22Rv1 (cell line): ENCODE results near the gene STXBP5L.

Experiments used
- H3K27ac ChIP-seq: fragments of 450-650 bp; 2 replicates; pipeline ENCODE4 v1.5.1; 2017
- CTCF ChIP-seq: fragments of 450-650 bp; IDR thresholded peaks from 2 replicates; pipeline ENCODE4 v1.5.1; 2017; ENCODE audit warnings: mild to moderate bottlenecking
- ZFX ChIP-seq: fragments of 450-650 bp; IDR thresholded peaks from 2 replicates; pipeline ENCODE4 v1.6.1; 2017; ENCODE audit warnings: antibody characterized with exemption, borderline replicate concordance

Gene STXBP5L

GRCh38 chr3:121405631-121406030 is 497.6 kb downstream of the STXBP5L start:
- TF ChIP-seq ZFX (no peak), CTCF (no peak)
- H3K27ac ChIP-seq = no peak overlapping the region

GRCh38 chr3:121411523-121411922 is 503.5 kb downstream of the STXBP5L start:
- TF ChIP-seq ZFX (no peak), CTCF (no peak)
- no peak overlapping the region for H3K27ac ChIP-seq

GRCh38 chr3:121414924-121415323 is 506.9 kb downstream of the STXBP5L start:
- H3K27ac ChIP-seq = no peak overlapping the region
- TF ChIP-seq ZFX (no peak), CTCF (no peak)

- TF ChIP-seq ZFX (no peak), CTCF (no peak)
These were observed 510.2 kb downstream of the STXBP5L start for GRCh38 chr3:121418182-121418581.

GRCh38 chr3:121424549-121424948 is 516.5 kb downstream of the STXBP5L start:
- TF ChIP-seq ZFX = no peak
- no peak for TF ChIP-seq CTCF
- H3K27ac ChIP-seq = no peak overlapping the region

More at GRCh38 chr3:121418182-121418581, 510.2 kb downstream of the STXBP5L start:
- no peak overlapping the region for H3K27ac ChIP-seq

- no peak for TF ChIP-seq CTCF
- TF ChIP-seq ZFX = no peak
- no peak overlapping the region for H3K27ac ChIP-seq
These were observed 522.7 kb downstream of the STXBP5L start for GRCh38 chr3:121430664-121431215.

- TF ChIP-seq ZFX (no peak), CTCF (no peak)
- no peak overlapping the region for H3K27ac ChIP-seq
These were observed 523.9 kb downstream of the STXBP5L start for GRCh38 chr3:121431726-121432517.
